OCI-LY1 (cell line): Measurements from ENCODE around the gene TOM1L2.

Experiments
- H2AFZ ChIP-seq: fragments of 200-600 bp; sonication (generic), shearing (Covaris generic); 2 replicates; pipeline ENCODE4 v1.6.0; 2014; ENCODE audit warnings: antibody characterized with exemption, mild to moderate bottlenecking, low read length
- H3F3A ChIP-seq: fragments of 200-600 bp; sonication (generic), shearing (Covaris generic); 2 replicates; pipeline ENCODE4 v1.6.0; 2014; ENCODE audit warnings: mild to moderate bottlenecking, antibody characterized with exemption, low read length, moderate library complexity; ENCODE audit not compliant: insufficient read depth
- H3K27ac ChIP-seq: fragments of 200-600 bp; sonication (generic); 2 replicates; pipeline ENCODE4 v1.5.1; 2014; ENCODE audit warnings: low read length, mixed run types, mild to moderate bottlenecking, low read depth; ENCODE audit not compliant: poor library complexity, severe bottlenecking
- H3K27me3 ChIP-seq: fragments of 200-600 bp; sonication (generic); 2 replicates; pipeline ENCODE4 v1.6.0; 2014; ENCODE audit warnings: antibody characterized with exemption, mild to moderate bottlenecking, low read length, moderate library complexity; ENCODE audit not compliant: insufficient read depth
- H3K36me3 ChIP-seq: fragments of 200-600 bp; sonication (generic); 2 replicates; pipeline ENCODE4 v1.6.1; 2014; ENCODE audit warnings: mild to moderate bottlenecking, antibody characterized with exemption, low read length, moderate library complexity, mixed read lengths; ENCODE audit not compliant: insufficient read depth
- H3K4me1 ChIP-seq: fragments of 200-600 bp; sonication (generic); 2 replicates; pipeline ENCODE4 v1.5.1; 2014; ENCODE audit warnings: mild to moderate bottlenecking, low read length, moderate library complexity; ENCODE audit not compliant: insufficient read depth, severe bottlenecking
- H3K4me2 ChIP-seq: fragments of 200-600 bp; sonication (generic), shearing (Covaris generic); 2 replicates; pipeline ENCODE4 v1.6.1; 2014; ENCODE audit warnings: low read length
- H3K4me3 ChIP-seq: fragments of 200-600 bp; sonication (generic); 2 replicates; pipeline ENCODE4 v1.5.1; 2014; ENCODE audit warnings: low read length, low read depth, mild to moderate bottlenecking, mixed read lengths; ENCODE audit not compliant: poor library complexity, severe bottlenecking
- H3K79me2 ChIP-seq: fragments of 200-600 bp; shearing (Covaris generic); 2 replicates; pipeline ENCODE4 v1.6.1; 2016; ENCODE audit warnings: mixed run types, low read length, mixed read lengths; ENCODE audit not compliant: insufficient read depth
- H3K9ac ChIP-seq: fragments of 200-600 bp; sonication (generic), shearing (Covaris generic); 2 replicates; pipeline ENCODE4 v1.6.1; 2014; ENCODE audit warnings: mild to moderate bottlenecking, low read length, mixed read lengths
- H3K9me2 ChIP-seq: fragments of 200-600 bp; sonication (generic), shearing (Covaris generic); 2 replicates; pipeline ENCODE4 v1.6.1; 2014; ENCODE audit warnings: low read depth, mild to moderate bottlenecking, low read length, mixed read lengths
- H3K9me3 ChIP-seq: fragments of 200-600 bp; shearing (Covaris generic); 2 replicates; pipeline ENCODE4 v1.6.1; 2014; ENCODE audit warnings: low read length, mixed read lengths
- H4K20me1 ChIP-seq: fragments of 200-600 bp; sonication (generic), shearing (Covaris generic); 2 replicates; pipeline ENCODE4 v1.6.0; 2016; ENCODE audit warnings: mild to moderate bottlenecking, low read length; ENCODE audit not compliant: insufficient read depth
- EZH2 ChIP-seq: fragments of 200-600 bp; sonication (generic), shearing (Covaris generic); IDR thresholded peaks from 2 replicates; pipeline ENCODE4 v1.8.0; 2017; ENCODE audit warnings: borderline replicate concordance, mixed run types, mild to moderate bottlenecking, antibody characterized with exemption, low read length, moderate library complexity, mixed read lengths
- TF ChIP-seq, protein P1 (sequence below): fragments of 200-600 bp; sonication (generic), shearing (Covaris generic); IDR thresholded peaks from 2 replicates; pipeline ENCODE4 v1.5.1; 2017; ENCODE audit warnings: mild to moderate bottlenecking, antibody characterized with exemption, low read length, moderate library complexity, mixed read lengths

Gene TOM1L2

GRCh38 chr17:17976931-17977570 is 4.9 kb upstream of the TOM1L2 start:
- Histone ChIP-seq H3K4me2 (no peak overlapping the region), H3K9me2 (no peaks in the 10 kb centered on the region), H3K4me3 (no peak overlapping the region), H3K27me3 (no peaks in the 10 kb centered on the region; the same call in 1 of the 2 replicates), H3K9me3 (no peaks in the 10 kb centered on the region), H3K27ac (no peak overlapping the region), H3K36me3 (no peaks in the 10 kb centered on the region), H3K79me2 (no peaks in the 10 kb centered on the region), H3K4me1 (peaks cover 5% of the 10 kb centered on the region), H3K9ac (no peak overlapping the region), H3F3A (no peaks in the 10 kb centered on the region), H4K20me1 (no peaks in the 10 kb centered on the region), H2AFZ (no peak overlapping the region)
- TF ChIP-seq, protein P1, sequence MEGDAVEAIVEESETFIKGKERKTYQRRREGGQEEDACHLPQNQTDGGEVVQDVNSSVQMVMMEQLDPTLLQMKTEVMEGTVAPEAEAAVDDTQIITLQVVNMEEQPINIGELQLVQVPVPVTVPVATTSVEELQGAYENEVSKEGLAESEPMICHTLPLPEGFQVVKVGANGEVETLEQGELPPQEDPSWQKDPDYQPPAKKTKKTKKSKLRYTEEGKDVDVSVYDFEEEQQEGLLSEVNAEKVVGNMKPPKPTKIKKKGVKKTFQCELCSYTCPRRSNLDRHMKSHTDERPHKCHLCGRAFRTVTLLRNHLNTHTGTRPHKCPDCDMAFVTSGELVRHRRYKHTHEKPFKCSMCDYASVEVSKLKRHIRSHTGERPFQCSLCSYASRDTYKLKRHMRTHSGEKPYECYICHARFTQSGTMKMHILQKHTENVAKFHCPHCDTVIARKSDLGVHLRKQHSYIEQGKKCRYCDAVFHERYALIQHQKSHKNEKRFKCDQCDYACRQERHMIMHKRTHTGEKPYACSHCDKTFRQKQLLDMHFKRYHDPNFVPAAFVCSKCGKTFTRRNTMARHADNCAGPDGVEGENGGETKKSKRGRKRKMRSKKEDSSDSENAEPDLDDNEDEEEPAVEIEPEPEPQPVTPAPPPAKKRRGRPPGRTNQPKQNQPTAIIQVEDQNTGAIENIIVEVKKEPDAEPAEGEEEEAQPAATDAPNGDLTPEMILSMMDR = no peak
- TF ChIP-seq EZH2 = no peak

DNA sequence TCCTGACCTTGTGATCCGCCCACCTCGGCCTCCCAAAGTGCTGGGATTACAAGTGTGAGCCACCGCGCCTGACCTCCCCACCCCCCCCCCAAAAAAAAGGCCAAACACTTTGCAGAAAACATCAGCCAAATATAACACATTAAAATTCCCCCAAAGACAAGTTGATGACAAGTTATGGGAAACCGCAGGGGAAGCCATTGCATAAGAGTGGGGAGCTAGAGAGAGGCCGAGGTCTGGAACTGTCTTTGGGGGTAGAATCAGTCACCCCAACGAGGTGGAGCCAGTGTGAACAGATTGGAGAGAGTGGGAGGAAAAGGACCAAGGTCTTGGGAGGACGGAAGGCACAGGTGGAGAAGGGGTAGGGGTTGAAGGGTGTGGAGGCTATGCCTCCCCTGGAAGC is 3.2 kb upstream of the TOM1L2 start:
- no peaks in the 10 kb centered on the region for H4K20me1 ChIP-seq
- H3K27me3 ChIP-seq = no peaks in the 10 kb centered on the region; the same call in 1 of the 2 replicates
- no peak overlapping the region for H3K27ac ChIP-seq
- H3K9ac ChIP-seq = no peak overlapping the region
- no peak overlapping the region for H3K4me2 ChIP-seq
- no peak for TF ChIP-seq EZH2
- TF ChIP-seq, protein P1 = no peak
- H3K9me3 ChIP-seq = no peaks in the 10 kb centered on the region
- H3K9me2 ChIP-seq = no peaks in the 10 kb centered on the region
- peaks cover 16% of the 10 kb centered on the region for H3K4me1 ChIP-seq
- no peak overlapping the region for H2AFZ ChIP-seq
- no peaks in the 10 kb centered on the region for H3K36me3 ChIP-seq
- no peaks in the 10 kb centered on the region for H3F3A ChIP-seq
- no peaks in the 10 kb centered on the region for H3K79me2 ChIP-seq
- no peak overlapping the region for H3K4me3 ChIP-seq

DNA sequence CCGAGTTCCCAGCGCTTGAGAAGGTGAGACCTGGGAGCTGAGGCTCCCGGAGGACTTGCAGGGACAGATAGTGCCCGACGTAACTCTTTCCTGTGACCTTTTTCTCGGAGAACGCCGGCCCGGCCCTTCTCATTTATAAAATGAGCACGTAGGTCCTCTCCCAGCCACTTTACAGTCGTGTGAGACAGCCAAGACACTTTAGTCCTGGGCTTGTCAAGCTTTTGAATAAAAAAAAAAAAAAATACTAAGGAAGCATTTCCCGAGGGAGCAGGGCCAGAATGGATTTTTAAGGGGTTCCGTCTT is 703 bp upstream of the TOM1L2 start:
- Histone ChIP-seq H3K27ac (no peak overlapping the region), H2AFZ (no peak overlapping the region), H3K4me3 (peak overlapping the region; percentile 53), H3K4me2 (peak overlapping the region; percentile 69), H4K20me1 (no peaks in the 10 kb centered on the region), H3K9me2 (no peaks in the 10 kb centered on the region), H3K4me1 (peaks cover 16% of the 10 kb centered on the region), H3K9me3 (no peaks in the 10 kb centered on the region), H3F3A (no peaks in the 10 kb centered on the region), H3K27me3 (no peaks in the 10 kb centered on the region), H3K36me3 (no peaks in the 10 kb centered on the region), H3K9ac (no peak overlapping the region), H3K79me2 (no peaks in the 10 kb centered on the region)
- no peak for TF ChIP-seq EZH2
- TF ChIP-seq, protein P1 = no peak
